HEK293 (cell line): ENCODE results near the gene SDC1.

Experiments
- CTCF ChIA-PET: fragments of 350-600 bp; formaldehyde crosslinking; extraction: SDS; loops from one replicate; lab custom pipeline; 2021; ENCODE audit warnings: antibody characterized with exemption; lab: Yijun Ruan, JAX
- POLR2A ChIA-PET: fragments of 300-600 bp; formaldehyde crosslinking; extraction: SDS; loops from one replicate; lab custom pipeline; 2020; ENCODE audit warnings: antibody characterized with exemption, inconsistent platforms; lab: Yijun Ruan, JAX
- H3K27ac ChIP-seq: fragments of 200-500 bp; sonication (Bioruptor generic); 2 replicates; pipeline ENCODE4 v1.5.1; 2014; ENCODE audit warnings: low read depth, low read length, control low read depth, inconsistent platforms; ENCODE audit errors: extremely low read depth
- H3K36me3 ChIP-seq, 2 experiments: fragments of 200-500 bp in 1 of 2; sonication (Bioruptor generic) in 1 of 2; 1 replicate in 1 of 2; 2 replicates in 1 of 2; pipeline ENCODE4 v1.5.1; 2014 to 2017; ENCODE audit warnings: inconsistent platforms in 2 of 2, low read length in 2 of 2; ENCODE audit not compliant: control insufficient read depth in 2 of 2, insufficient read depth in 1 of 2
- H3K4me1 ChIP-seq: fragments of 200-500 bp; sonication (Bioruptor generic); 2 replicates; pipeline ENCODE4 v1.5.1; 2014; ENCODE audit warnings: mild to moderate bottlenecking, low read length, inconsistent platforms; ENCODE audit not compliant: control insufficient read depth, insufficient read depth
- H3K4me3 ChIP-seq: 2 replicates; pipeline ENCODE4 v1.5.1; 2011; ENCODE audit warnings: low read depth, mild to moderate bottlenecking, control low read depth, low read length, moderate library complexity
- H3K9me3 ChIP-seq: fragments of 200-500 bp; sonication (Bioruptor generic); 2 replicates; pipeline ENCODE4 v1.5.1; 2014; ENCODE audit warnings: low read depth, low read length, inconsistent platforms; ENCODE audit not compliant: control insufficient read depth, insufficient read depth
- IKZF3 ChIP-seq: fragments of 450-650 bp; IDR thresholded peaks from 2 replicates; pipeline ENCODE4 v1.5.0; 2018; ENCODE audit warnings: missing biosample characterization, mild to moderate bottlenecking, missing genetic modification characterization, moderate library complexity
- KLF8 ChIP-seq: fragments of 450-650 bp; formaldehyde crosslinking; IDR thresholded peaks from 2 replicates; pipeline ENCODE4 v1.5.1; 2016; ENCODE audit warnings: missing biosample characterization, missing genetic modification characterization
- SP7 ChIP-seq: fragments of 450-650 bp; formaldehyde crosslinking; IDR thresholded peaks from 2 replicates; pipeline ENCODE4 v1.5.1; 2016; ENCODE audit warnings: missing biosample characterization, missing genetic modification characterization
- ZBTB7A ChIP-seq: fragments of 450-650 bp; formaldehyde crosslinking; IDR thresholded peaks from 2 replicates; pipeline ENCODE4 v1.5.1; 2016; ENCODE audit warnings: low read depth, missing biosample characterization, missing genetic modification characterization
- ZFP3 ChIP-seq: fragments of 450-650 bp; formaldehyde crosslinking; IDR thresholded peaks from 2 replicates; pipeline ENCODE4 v1.5.1; 2016; ENCODE audit warnings: low read depth, missing biosample characterization, missing genetic modification characterization
- ZFP37 ChIP-seq: fragments of 450-650 bp; formaldehyde crosslinking; IDR thresholded peaks from 2 replicates; pipeline ENCODE4 v1.5.1; 2016; ENCODE audit warnings: missing biosample characterization, missing genetic modification characterization
- ZFP69B ChIP-seq: fragments of 450-650 bp; formaldehyde crosslinking; IDR thresholded peaks from 2 replicates; pipeline ENCODE4 v1.5.1; 2016; ENCODE audit warnings: missing biosample characterization, missing genetic modification characterization
- ZNF19 ChIP-seq: fragments of 450-650 bp; formaldehyde crosslinking; IDR thresholded peaks from 2 replicates; pipeline ENCODE4; 2016; ENCODE audit warnings: missing biosample characterization, missing genetic modification characterization, low read depth
- ZNF24 ChIP-seq: fragments of 450-650 bp; formaldehyde crosslinking; IDR thresholded peaks from 2 replicates; pipeline ENCODE4 v1.5.1; 2016; ENCODE audit warnings: missing biosample characterization, missing genetic modification characterization
- ZNF350 ChIP-seq: fragments of 450-650 bp; formaldehyde crosslinking; IDR thresholded peaks from 2 replicates; pipeline ENCODE4 v1.5.0; 2017; ENCODE audit warnings: missing biosample characterization, mild to moderate bottlenecking, missing genetic modification characterization
- ZNF521 ChIP-seq: fragments of 450-650 bp; formaldehyde crosslinking; IDR thresholded peaks from 2 replicates; pipeline ENCODE4 v1.5.1; 2017; ENCODE audit warnings: missing biosample characterization, mild to moderate bottlenecking, missing genetic modification characterization
- ZNF560 ChIP-seq: fragments of 450-650 bp; formaldehyde crosslinking; IDR thresholded peaks from 2 replicates; pipeline ENCODE4 v1.5.1; 2017; ENCODE audit warnings: missing biosample characterization, missing genetic modification characterization, borderline replicate concordance
- ZNF701 ChIP-seq: fragments of 450-650 bp; formaldehyde crosslinking; IDR thresholded peaks from 2 replicates; pipeline ENCODE4 v1.5.1; 2016; ENCODE audit warnings: missing biosample characterization, missing genetic modification characterization
- ZSCAN23 ChIP-seq: fragments of 450-650 bp; formaldehyde crosslinking; IDR thresholded peaks from 2 replicates; pipeline ENCODE4 v1.5.1; 2016; ENCODE audit warnings: missing biosample characterization, missing genetic modification characterization
- TF ChIP-seq, protein P1 (sequence below): fragments of 450-650 bp; IDR thresholded peaks from 2 replicates; pipeline ENCODE4 v1.5.1; 2018; ENCODE audit warnings: missing biosample characterization, mild to moderate bottlenecking, missing genetic modification characterization
- TF ChIP-seq, protein P2 (sequence below): fragments of 450-650 bp; formaldehyde crosslinking; conservative IDR thresholded peaks from 2 replicates; pipeline ENCODE4 v1.5.1; 2016; ENCODE audit warnings: low read depth, missing biosample characterization, missing genetic modification characterization
- TF ChIP-seq, protein P3 (sequence below): fragments of 450-650 bp; formaldehyde crosslinking; IDR thresholded peaks from 2 replicates; pipeline ENCODE4 v1.5.1; 2016; ENCODE audit warnings: missing biosample characterization, missing genetic modification characterization
- TF ChIP-seq, protein P4 (sequence below): fragments of 450-650 bp; formaldehyde crosslinking; IDR thresholded peaks from 2 replicates; pipeline ENCODE4 v1.5.1; 2017; ENCODE audit warnings: missing biosample characterization, missing genetic modification characterization
- TF ChIP-seq, protein P5 (sequence below): fragments of 450-650 bp; formaldehyde crosslinking; IDR thresholded peaks from 2 replicates; pipeline ENCODE4 v1.5.1; 2017; ENCODE audit warnings: missing biosample characterization, missing genetic modification characterization
- TF ChIP-seq, protein P6 (sequence below): fragments of 450-650 bp; formaldehyde crosslinking; IDR thresholded peaks from 2 replicates; pipeline ENCODE4 v1.5.1; 2017; ENCODE audit warnings: missing biosample characterization, missing genetic modification characterization

Gene SDC1

DNA sequence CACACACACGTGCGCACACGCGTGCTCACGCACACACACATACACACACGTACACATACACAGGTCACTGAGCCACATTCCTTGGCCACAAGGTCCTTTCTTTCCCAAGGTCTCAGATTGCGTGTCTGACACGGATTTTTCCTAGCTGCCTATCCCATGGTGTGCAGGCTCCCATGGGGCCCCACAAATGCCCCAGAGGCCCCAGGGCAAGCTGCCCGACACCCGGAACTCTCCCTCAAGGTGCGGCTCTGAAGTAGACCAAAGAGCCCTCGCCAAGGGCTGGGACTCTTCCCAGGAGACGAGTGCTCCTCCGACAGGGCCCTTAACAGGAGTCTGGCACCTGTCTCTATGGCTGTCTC lies 46.7 kb downstream of the SDC1 start:
- Histone ChIP-seq H3K9me3 (no peaks in the 10 kb centered on the region), H3K4me1 (no peaks in the 10 kb centered on the region), H3K4me3 (no peak overlapping the region), H3K36me3 (no peaks in the 10 kb centered on the region), H3K27ac (no peak overlapping the region)
- ChIA-PET POLR2A (no interaction called here), CTCF (no interaction called here)
- TF ChIP-seq KLF8 (tag by site-specific recombination) (no peak), ZSCAN23 (tag by site-specific recombination) (no peak), ZNF350 (tag by site-specific recombination) (no peak), IKZF3 (tag by site-specific recombination) (no peak), ZNF24 (tag by site-specific recombination) (no peak), SP7 (no peak), ZNF701 (no peak), ZNF560 (tag by site-specific recombination) (no peak), ZFP69B (tag by site-specific recombination) (no peak), ZNF19 (no peak), ZFP3 (tag by site-specific recombination) (no peak), ZNF521 (tag by site-specific recombination) (no peak), ZFP37 (tag by site-specific recombination) (no peak), ZBTB7A (no peak)
- TF ChIP-seq, protein P1, sequence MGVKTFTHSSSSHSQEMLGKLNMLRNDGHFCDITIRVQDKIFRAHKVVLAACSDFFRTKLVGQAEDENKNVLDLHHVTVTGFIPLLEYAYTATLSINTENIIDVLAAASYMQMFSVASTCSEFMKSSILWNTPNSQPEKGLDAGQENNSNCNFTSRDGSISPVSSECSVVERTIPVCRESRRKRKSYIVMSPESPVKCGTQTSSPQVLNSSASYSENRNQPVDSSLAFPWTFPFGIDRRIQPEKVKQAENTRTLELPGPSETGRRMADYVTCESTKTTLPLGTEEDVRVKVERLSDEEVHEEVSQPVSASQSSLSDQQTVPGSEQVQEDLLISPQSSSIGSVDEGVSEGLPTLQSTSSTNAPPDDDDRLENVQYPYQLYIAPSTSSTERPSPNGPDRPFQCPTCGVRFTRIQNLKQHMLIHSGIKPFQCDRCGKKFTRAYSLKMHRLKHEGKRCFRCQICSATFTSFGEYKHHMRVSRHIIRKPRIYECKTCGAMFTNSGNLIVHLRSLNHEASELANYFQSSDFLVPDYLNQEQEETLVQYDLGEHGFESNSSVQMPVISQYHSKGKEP = no peak
- TF ChIP-seq, protein P2, sequence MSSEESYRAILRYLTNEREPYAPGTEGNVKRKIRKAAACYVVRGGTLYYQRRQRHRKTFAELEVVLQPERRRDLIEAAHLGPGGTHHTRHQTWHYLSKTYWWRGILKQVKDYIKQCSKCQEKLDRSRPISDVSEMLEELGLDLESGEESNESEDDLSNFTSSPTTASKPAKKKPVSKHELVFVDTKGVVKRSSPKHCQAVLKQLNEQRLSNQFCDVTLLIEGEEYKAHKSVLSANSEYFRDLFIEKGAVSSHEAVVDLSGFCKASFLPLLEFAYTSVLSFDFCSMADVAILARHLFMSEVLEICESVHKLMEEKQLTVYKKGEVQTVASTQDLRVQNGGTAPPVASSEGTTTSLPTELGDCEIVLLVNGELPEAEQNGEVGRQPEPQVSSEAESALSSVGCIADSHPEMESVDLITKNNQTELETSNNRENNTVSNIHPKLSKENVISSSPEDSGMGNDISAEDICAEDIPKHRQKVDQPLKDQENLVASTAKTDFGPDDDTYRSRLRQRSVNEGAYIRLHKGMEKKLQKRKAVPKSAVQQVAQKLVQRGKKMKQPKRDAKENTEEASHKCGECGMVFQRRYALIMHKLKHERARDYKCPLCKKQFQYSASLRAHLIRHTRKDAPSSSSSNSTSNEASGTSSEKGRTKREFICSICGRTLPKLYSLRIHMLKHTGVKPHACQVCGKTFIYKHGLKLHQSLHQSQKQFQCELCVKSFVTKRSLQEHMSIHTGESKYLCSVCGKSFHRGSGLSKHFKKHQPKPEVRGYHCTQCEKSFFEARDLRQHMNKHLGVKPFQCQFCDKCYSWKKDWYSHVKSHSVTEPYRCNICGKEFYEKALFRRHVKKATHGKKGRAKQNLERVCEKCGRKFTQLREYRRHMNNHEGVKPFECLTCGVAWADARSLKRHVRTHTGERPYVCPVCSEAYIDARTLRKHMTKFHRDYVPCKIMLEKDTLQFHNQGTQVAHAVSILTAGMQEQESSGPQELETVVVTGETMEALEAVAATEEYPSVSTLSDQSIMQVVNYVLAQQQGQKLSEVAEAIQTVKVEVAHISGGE (tag by site-specific recombination) = no peak
- TF ChIP-seq, protein P3, sequence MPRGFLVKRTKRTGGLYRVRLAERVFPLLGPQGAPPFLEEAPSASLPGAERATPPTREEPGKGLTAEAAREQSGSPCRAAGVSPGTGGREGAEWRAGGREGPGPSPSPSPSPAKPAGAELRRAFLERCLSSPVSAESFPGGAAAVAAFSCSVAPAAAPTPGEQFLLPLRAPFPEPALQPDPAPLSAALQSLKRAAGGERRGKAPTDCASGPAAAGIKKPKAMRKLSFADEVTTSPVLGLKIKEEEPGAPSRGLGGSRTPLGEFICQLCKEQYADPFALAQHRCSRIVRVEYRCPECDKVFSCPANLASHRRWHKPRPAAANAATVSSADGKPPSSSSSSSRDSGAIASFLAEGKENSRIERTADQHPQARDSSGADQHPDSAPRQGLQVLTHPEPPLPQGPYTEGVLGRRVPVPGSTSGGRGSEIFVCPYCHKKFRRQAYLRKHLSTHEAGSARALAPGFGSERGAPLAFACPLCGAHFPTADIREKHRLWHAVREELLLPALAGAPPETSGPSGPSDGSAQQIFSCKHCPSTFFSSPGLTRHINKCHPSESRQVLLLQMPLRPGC (tag by site-specific recombination) = no peak
- TF ChIP-seq, protein P4, sequence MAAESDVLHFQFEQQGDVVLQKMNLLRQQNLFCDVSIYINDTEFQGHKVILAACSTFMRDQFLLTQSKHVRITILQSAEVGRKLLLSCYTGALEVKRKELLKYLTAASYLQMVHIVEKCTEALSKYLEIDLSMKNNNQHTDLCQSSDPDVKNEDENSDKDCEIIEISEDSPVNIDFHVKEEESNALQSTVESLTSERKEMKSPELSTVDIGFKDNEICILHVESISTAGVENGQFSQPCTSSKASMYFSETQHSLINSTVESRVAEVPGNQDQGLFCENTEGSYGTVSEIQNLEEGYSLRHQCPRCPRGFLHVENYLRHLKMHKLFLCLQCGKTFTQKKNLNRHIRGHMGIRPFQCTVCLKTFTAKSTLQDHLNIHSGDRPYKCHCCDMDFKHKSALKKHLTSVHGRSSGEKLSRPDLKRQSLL (tag by site-specific recombination) = no peak
- TF ChIP-seq, protein P5, sequence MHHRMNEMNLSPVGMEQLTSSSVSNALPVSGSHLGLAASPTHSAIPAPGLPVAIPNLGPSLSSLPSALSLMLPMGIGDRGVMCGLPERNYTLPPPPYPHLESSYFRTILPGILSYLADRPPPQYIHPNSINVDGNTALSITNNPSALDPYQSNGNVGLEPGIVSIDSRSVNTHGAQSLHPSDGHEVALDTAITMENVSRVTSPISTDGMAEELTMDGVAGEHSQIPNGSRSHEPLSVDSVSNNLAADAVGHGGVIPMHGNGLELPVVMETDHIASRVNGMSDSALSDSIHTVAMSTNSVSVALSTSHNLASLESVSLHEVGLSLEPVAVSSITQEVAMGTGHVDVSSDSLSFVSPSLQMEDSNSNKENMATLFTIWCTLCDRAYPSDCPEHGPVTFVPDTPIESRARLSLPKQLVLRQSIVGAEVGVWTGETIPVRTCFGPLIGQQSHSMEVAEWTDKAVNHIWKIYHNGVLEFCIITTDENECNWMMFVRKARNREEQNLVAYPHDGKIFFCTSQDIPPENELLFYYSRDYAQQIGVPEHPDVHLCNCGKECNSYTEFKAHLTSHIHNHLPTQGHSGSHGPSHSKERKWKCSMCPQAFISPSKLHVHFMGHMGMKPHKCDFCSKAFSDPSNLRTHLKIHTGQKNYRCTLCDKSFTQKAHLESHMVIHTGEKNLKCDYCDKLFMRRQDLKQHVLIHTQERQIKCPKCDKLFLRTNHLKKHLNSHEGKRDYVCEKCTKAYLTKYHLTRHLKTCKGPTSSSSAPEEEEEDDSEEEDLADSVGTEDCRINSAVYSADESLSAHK (tag by site-specific recombination) = no peak
- TF ChIP-seq, protein P6, sequence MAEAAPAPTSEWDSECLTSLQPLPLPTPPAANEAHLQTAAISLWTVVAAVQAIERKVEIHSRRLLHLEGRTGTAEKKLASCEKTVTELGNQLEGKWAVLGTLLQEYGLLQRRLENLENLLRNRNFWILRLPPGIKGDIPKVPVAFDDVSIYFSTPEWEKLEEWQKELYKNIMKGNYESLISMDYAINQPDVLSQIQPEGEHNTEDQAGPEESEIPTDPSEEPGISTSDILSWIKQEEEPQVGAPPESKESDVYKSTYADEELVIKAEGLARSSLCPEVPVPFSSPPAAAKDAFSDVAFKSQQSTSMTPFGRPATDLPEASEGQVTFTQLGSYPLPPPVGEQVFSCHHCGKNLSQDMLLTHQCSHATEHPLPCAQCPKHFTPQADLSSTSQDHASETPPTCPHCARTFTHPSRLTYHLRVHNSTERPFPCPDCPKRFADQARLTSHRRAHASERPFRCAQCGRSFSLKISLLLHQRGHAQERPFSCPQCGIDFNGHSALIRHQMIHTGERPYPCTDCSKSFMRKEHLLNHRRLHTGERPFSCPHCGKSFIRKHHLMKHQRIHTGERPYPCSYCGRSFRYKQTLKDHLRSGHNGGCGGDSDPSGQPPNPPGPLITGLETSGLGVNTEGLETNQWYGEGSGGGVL (tag by site-specific recombination) = no peak
